WTC11 (cell line): ENCODE data around the gene RBM10. TPM values are rescaled to one million over a fixed set of nuclear protein-coding genes. Genes with fewer than 3 reads are reported as not detected.

Experiments used
- ATAC-seq: fragments of 200-7000 bp; cut with Tn5 transposase; 2 replicates; pipeline ENCODE4 v1.10.0; 2021; ENCODE audit warnings: mild to moderate bottlenecking, moderate library complexity
- CTCF ChIA-PET: fragments of 300-600 bp; sonication (Branson Sonifier 250); formaldehyde crosslinking; loops from one replicate; lab custom pipeline; 2021; ENCODE audit warnings: antibody characterized with exemption; lab: Charles Lee
- POLR2A ChIA-PET: fragments of 350-600 bp; sonication (Branson Sonifier 250); formaldehyde crosslinking; loops from one replicate; lab custom pipeline; 2021; ENCODE audit warnings: antibody characterized with exemption; lab: Charles Lee
- DNase-seq: peaks from one replicate; pipeline ENCODE4 v3.0.0; 2021; ENCODE audit warnings: low spot score
- H3K27ac Mint-ChIP-seq: 2 replicates; pipeline ENCODE4 v1.8.0; 2021; ENCODE audit warnings: mixed read lengths
- H3K27me3 Mint-ChIP-seq: 2 replicates; pipeline ENCODE4 v1.8.0; 2021; ENCODE audit warnings: low read depth, mild to moderate bottlenecking, moderate library complexity, mixed read lengths
- H3K36me3 Mint-ChIP-seq: 2 replicates; pipeline ENCODE4 v1.8.0; 2021; ENCODE audit warnings: mixed read lengths
- H3K4me1 Mint-ChIP-seq: 2 replicates; pipeline ENCODE4 v1.8.0; 2022; ENCODE audit warnings: mixed read lengths
- H3K4me3 Mint-ChIP-seq: 2 replicates; pipeline ENCODE4 v1.8.0; 2021; ENCODE audit warnings: mild to moderate bottlenecking, moderate library complexity, mixed read lengths
- H3K9me3 Mint-ChIP-seq: 2 replicates; pipeline ENCODE4 v1.8.0; 2021; ENCODE audit warnings: mixed read lengths
- ETV6 ChIP-seq: sonication (generic); formaldehyde crosslinking; IDR thresholded peaks from 2 replicates; pipeline ENCODE4 v1.8.1; 2022; ENCODE audit warnings: mild to moderate bottlenecking, missing genetic modification reagents
- GABPB1 ChIP-seq: sonication (generic); formaldehyde crosslinking; IDR thresholded peaks from 2 replicates; pipeline ENCODE4 v1.8.1; 2023; ENCODE audit warnings: mild to moderate bottlenecking, missing genetic modification reagents
- JUN ChIP-seq: sonication (generic); formaldehyde crosslinking; IDR thresholded peaks from 2 replicates; pipeline ENCODE4 v1.8.0; 2023; ENCODE audit warnings: mild to moderate bottlenecking, missing genetic modification reagents
- NFYB ChIP-seq: sonication (generic); formaldehyde crosslinking; conservative IDR thresholded peaks from 2 replicates; pipeline ENCODE4 v1.8.0; 2022; ENCODE audit warnings: low read depth, missing genetic modification reagents
- RELA ChIP-seq: sonication (generic); formaldehyde crosslinking; IDR thresholded peaks from 2 replicates; pipeline ENCODE4 v1.8.1; 2022; ENCODE audit warnings: missing genetic modification reagents, mild to moderate bottlenecking, borderline replicate concordance
- SMAD4 ChIP-seq: sonication (generic); formaldehyde crosslinking; IDR thresholded peaks from 2 replicates; pipeline ENCODE4 v1.8.0; 2022; ENCODE audit warnings: mild to moderate bottlenecking, missing genetic modification reagents
- TEAD1 ChIP-seq: sonication (generic); formaldehyde crosslinking; IDR thresholded peaks from 2 replicates; pipeline ENCODE4 v1.8.0; 2022; ENCODE audit warnings: mild to moderate bottlenecking, missing genetic modification reagents
- ZNF138 ChIP-seq: sonication (generic); formaldehyde crosslinking; conservative IDR thresholded peaks from 2 replicates; pipeline ENCODE4 v1.8.1; 2022; ENCODE audit warnings: mild to moderate bottlenecking, moderate library complexity, missing genetic modification reagents
- ZNF671 ChIP-seq: fragments of 250-450 bp; sonication (Bioruptor Pico); IDR thresholded peaks from 2 replicates; pipeline ENCODE4 v1.8.0; 2021; ENCODE audit warnings: mild to moderate bottlenecking
- total RNA-seq: library from RNA; stranded (reverse); gene quantifications from 3 replicates; pipeline ENCODE4 v1.2.3, GENCODE V29; 2021
- TF ChIP-seq, protein P1 (sequence below): sonication (generic); formaldehyde crosslinking; IDR thresholded peaks from 2 replicates; pipeline ENCODE4 v1.8.1; 2023; ENCODE audit warnings: mild to moderate bottlenecking, missing genetic modification reagents, moderate library complexity
- TF ChIP-seq, protein P2 (sequence below): fragments of 250-450 bp; sonication (Bioruptor Pico); IDR thresholded peaks from 2 replicates; pipeline ENCODE4 v1.8.0; 2021; ENCODE audit warnings: mild to moderate bottlenecking
- TF ChIP-seq, protein P3 (sequence below): sonication (generic); formaldehyde crosslinking; conservative IDR thresholded peaks from 2 replicates; pipeline ENCODE4 v1.8.1; 2022; ENCODE audit warnings: mild to moderate bottlenecking, missing genetic modification reagents
- TF ChIP-seq, protein P4 (sequence below): sonication (generic); formaldehyde crosslinking; IDR thresholded peaks from 2 replicates; pipeline ENCODE4 v1.8.0; 2023; ENCODE audit warnings: missing genetic modification reagents
- TF ChIP-seq, protein P5 (sequence below): sonication (generic); formaldehyde crosslinking; IDR thresholded peaks from 2 replicates; pipeline ENCODE4 v1.8.1; 2022; ENCODE audit warnings: low read depth, mild to moderate bottlenecking, moderate library complexity, missing genetic modification reagents, borderline replicate concordance
- TF ChIP-seq, protein P6 (sequence below): sonication (generic); formaldehyde crosslinking; IDR thresholded peaks from 2 replicates; pipeline ENCODE4 v1.8.1; 2023; ENCODE audit warnings: mild to moderate bottlenecking, missing genetic modification reagents
- TF ChIP-seq, protein P7 (sequence below): fragments of 250-450 bp; sonication (Bioruptor Pico); IDR thresholded peaks from 2 replicates; pipeline ENCODE4 v1.9.0; 2021; ENCODE audit warnings: moderate library complexity, mild to moderate bottlenecking, inconsistent platforms, borderline replicate concordance

The RBM10 gene
- total RNA-seq, 1 experiment from 2014 or later: 66.1 TPM

DNA sequence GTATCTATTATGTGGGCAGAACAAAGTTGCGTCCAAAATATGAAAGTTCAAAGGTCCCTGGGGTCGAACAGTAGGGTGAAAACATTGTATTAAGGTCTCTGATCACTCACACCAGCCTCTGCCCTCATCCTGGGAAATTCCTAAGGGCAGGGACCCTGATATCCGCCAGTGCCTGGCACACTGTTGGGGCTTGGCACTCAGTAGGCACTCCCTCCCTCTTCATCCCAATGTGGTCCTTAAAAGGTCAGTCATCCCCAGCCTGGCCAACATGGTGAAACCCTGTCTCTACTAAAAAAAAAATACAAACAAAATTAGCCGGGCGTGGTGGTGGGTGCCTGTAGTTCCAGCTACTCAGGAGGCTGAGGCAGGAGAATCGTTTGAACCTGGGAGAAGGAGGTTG lies 6.8 kb upstream of the RBM10 start:
- no peaks in the 10 kb centered on the region for H3K9me3 Mint-ChIP-seq

DNA sequence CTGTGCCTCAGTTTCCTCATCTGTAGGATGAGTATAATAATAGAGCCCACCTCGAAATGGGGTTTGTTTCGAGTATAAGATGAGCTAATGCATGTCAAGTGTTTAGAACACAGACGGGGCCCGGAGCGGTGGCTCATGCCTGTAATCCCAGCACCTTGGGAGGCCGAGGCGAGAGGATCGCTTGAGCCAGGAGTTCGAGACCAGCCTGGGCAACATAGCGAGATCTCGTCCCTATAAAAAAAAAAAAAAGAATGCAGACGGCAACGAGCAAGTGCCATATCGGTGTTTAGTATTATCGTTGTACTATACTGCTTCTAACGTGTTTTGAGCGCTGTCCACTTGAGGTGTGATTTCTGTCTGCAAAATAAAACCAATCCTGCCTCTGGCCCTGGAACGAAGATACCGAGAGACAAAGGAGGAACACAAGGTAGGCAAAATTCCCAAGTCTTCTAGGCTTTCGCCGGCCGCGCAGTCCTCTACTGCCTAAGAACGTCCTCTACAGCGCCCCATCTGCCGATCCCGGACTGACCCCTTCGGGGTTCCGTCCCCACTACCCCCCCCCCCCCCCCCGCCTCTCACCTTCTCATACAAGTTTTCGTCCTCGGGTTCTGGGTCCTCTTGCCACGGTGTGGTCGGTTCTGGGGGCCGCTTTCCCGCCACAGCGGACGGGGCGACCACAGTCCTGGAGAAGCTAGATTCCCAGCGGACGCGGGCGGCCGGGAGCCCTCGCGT lies 961 bp upstream of the RBM10 start:
- Mint-ChIP-seq H3K27ac (peak overlapping the region; percentile 93), H3K4me1 (peaks cover 16% of the 10 kb centered on the region), H3K4me3 (peak overlapping the region; percentile 98), H3K9me3 (no peaks in the 10 kb centered on the region), H3K36me3 (peaks cover 18% of the 10 kb centered on the region), H3K27me3 (no peaks in the 10 kb centered on the region)
- POLR2A ChIA-PET: interaction anchor here (0.7 to 1.7 kb wide), 4 partner anchors 15 to 338 kb away, joined by 3 to 9 read pairs (median 4); no protein-coding TSS in a partner anchor
- DNase-seq: peak; percentile 18
- no peak for TF ChIP-seq TEAD1 (CRISPR knock-in tag)
- TF ChIP-seq, protein P1, sequence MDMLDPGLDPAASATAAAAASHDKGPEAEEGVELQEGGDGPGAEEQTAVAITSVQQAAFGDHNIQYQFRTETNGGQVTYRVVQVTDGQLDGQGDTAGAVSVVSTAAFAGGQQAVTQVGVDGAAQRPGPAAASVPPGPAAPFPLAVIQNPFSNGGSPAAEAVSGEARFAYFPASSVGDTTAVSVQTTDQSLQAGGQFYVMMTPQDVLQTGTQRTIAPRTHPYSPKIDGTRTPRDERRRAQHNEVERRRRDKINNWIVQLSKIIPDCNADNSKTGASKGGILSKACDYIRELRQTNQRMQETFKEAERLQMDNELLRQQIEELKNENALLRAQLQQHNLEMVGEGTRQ (CRISPR knock-in tag): no peak
- TF ChIP-seq, protein P2, sequence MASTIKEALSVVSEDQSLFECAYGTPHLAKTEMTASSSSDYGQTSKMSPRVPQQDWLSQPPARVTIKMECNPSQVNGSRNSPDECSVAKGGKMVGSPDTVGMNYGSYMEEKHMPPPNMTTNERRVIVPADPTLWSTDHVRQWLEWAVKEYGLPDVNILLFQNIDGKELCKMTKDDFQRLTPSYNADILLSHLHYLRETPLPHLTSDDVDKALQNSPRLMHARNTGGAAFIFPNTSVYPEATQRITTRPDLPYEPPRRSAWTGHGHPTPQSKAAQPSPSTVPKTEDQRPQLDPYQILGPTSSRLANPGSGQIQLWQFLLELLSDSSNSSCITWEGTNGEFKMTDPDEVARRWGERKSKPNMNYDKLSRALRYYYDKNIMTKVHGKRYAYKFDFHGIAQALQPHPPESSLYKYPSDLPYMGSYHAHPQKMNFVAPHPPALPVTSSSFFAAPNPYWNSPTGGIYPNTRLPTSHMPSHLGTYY: no peak
- TF ChIP-seq, protein P3, sequence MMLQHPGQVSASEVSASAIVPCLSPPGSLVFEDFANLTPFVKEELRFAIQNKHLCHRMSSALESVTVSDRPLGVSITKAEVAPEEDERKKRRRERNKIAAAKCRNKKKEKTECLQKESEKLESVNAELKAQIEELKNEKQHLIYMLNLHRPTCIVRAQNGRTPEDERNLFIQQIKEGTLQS (CRISPR knock-in tag): no peak
- TF ChIP-seq, protein P4, sequence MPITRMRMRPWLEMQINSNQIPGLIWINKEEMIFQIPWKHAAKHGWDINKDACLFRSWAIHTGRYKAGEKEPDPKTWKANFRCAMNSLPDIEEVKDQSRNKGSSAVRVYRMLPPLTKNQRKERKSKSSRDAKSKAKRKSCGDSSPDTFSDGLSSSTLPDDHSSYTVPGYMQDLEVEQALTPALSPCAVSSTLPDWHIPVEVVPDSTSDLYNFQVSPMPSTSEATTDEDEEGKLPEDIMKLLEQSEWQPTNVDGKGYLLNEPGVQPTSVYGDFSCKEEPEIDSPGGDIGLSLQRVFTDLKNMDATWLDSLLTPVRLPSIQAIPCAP (CRISPR knock-in tag): no peak
- no peak for TF ChIP-seq ZNF138 (CRISPR knock-in tag)
- no peak for TF ChIP-seq JUN (CRISPR knock-in tag)
- TF ChIP-seq GABPB1: no peak
- TF ChIP-seq ETV6 (CRISPR knock-in tag): no peak
- no peak for TF ChIP-seq NFYB (CRISPR knock-in tag)
- TF ChIP-seq, protein P5, sequence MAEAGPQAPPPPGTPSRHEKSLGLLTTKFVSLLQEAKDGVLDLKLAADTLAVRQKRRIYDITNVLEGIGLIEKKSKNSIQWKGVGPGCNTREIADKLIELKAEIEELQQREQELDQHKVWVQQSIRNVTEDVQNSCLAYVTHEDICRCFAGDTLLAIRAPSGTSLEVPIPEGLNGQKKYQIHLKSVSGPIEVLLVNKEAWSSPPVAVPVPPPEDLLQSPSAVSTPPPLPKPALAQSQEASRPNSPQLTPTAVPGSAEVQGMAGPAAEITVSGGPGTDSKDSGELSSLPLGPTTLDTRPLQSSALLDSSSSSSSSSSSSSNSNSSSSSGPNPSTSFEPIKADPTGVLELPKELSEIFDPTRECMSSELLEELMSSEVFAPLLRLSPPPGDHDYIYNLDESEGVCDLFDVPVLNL (CRISPR knock-in tag): no peak
- no peak for TF ChIP-seq ZNF671
- TF ChIP-seq RELA: no peak
- TF ChIP-seq, protein P6, sequence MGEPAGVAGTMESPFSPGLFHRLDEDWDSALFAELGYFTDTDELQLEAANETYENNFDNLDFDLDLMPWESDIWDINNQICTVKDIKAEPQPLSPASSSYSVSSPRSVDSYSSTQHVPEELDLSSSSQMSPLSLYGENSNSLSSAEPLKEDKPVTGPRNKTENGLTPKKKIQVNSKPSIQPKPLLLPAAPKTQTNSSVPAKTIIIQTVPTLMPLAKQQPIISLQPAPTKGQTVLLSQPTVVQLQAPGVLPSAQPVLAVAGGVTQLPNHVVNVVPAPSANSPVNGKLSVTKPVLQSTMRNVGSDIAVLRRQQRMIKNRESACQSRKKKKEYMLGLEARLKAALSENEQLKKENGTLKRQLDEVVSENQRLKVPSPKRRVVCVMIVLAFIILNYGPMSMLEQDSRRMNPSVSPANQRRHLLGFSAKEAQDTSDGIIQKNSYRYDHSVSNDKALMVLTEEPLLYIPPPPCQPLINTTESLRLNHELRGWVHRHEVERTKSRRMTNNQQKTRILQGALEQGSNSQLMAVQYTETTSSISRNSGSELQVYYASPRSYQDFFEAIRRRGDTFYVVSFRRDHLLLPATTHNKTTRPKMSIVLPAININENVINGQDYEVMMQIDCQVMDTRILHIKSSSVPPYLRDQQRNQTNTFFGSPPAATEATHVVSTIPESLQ (CRISPR knock-in tag): no peak
- TF ChIP-seq, protein P7, sequence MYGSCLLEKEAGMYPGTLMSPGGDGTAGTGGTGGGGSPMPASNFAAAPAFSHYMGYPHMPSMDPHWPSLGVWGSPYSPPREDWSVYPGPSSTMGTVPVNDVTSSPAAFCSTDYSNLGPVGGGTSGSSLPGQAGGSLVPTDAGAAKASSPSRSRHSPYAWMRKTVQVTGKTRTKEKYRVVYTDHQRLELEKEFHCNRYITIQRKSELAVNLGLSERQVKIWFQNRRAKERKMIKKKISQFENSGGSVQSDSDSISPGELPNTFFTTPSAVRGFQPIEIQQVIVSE (CRISPR knock-in tag): no peak
- TF ChIP-seq, all 79 proteins: peak for 0
- ATAC-seq: no peak
- CTCF ChIA-PET: interaction anchor here (0.6 to 1.2 kb wide), 9 partner anchors 14 to 380 kb away, joined by 3 to 7 read pairs (median 4); no protein-coding TSS in a partner anchor

More for the DNA sequence above, 6.8 kb upstream of the RBM10 start:
- TF ChIP-seq SMAD4 (CRISPR knock-in tag): no peak
- TF ChIP-seq ETV6 (CRISPR knock-in tag): no peak
- Mint-ChIP-seq H3K27ac (no peak overlapping the region), H3K4me1 (peaks cover under 1% of the 10 kb centered on the region; the same call in 1 of the 2 replicates), H3K27me3 (no peaks in the 10 kb centered on the region), H3K4me3 (no peak overlapping the region), H3K36me3 (peaks cover 18% of the 10 kb centered on the region)
- ATAC-seq (no peak), DNase-seq (no peak)
- ChIA-PET POLR2A (no interaction called here), CTCF (no interaction called here)
